K562 (cell line): ENCODE results near the gene GBF1. TPM values are rescaled to one million over a fixed set of nuclear protein-coding genes. Genes with fewer than 3 reads are reported as not detected.

Source experiments
- ATAC-seq: fragments of 200-7000 bp; cut with Tn5 transposase; 3 replicates; pipeline ENCODE4 v1.9.1; 2020; ENCODE audit warnings: moderate library complexity
- BruUV-seq: library from RNA; stranded (reverse); fragments of 400-500 nt; replicated peaks from 2 replicates; lab custom pipeline; 2021; lab: Mats Ljungman, UMichigan
- CTCF ChIA-PET: fragments of 300-600 bp; formaldehyde crosslinking; extraction: SDS; loops from one replicate; lab custom pipeline; 2021; ENCODE audit warnings: low intra/inter-chr PET ratio; lab: Yijun Ruan, JAX
- POLR2A ChIA-PET: fragments of 300-600, 350-650 bp; sonication (Branson Sonifier 250); formaldehyde crosslinking; extraction: SDS; loops from one replicate; lab custom pipeline; 2021; ENCODE audit warnings: antibody characterized with exemption, inconsistent platforms; lab: Yijun Ruan, JAX
- DNase-seq, 4 experiments: peaks; one replicate each; pipeline versions ENCODE4 v3.0.0 to v3.0.0-alpha.2; 2011 to 2018; ENCODE audit warnings: low spot score in 3 of 4, mixed read lengths in 3 of 4; ENCODE audit errors: extremely low read depth in 1 of 4
- FAIRE-seq: peaks from 2 replicates; lab custom pipeline; 2011; peaks lifted over from hg19 to GRCh38; lab: Jason Lieb, UNC
- H2AFZ ChIP-seq: 2 replicates; pipeline ENCODE4 v1.6.0; 2011; ENCODE audit warnings: low read depth, low read length, control low read depth, inconsistent platforms
- H3K27ac ChIP-seq: fragments of 200-600 bp; 3 replicates; pipeline ENCODE4 v1.8.0; 2011; ENCODE audit warnings: low read depth, mild to moderate bottlenecking, control low read depth, inconsistent platforms, low read length, moderate library complexity, mixed read lengths; ENCODE audit errors: extremely low read depth
- H3K27me3 ChIP-seq, 2 experiments: fragments of 300-600 bp in 1 of 2; 2 replicates in 1 of 2; 3 replicates in 1 of 2; pipeline versions ENCODE4 v1.6.0 to v1.8.0; 2011; ENCODE audit warnings: inconsistent platforms in 2 of 2, low read length in 2 of 2, mild to moderate bottlenecking in 1 of 2, mixed read lengths in 1 of 2, moderate library complexity in 1 of 2; ENCODE audit not compliant: control insufficient read depth in 2 of 2, insufficient read depth in 2 of 2
- H3K36me3 ChIP-seq: fragments of 300-600 bp; 3 replicates; pipeline ENCODE4 v1.8.0; 2011; ENCODE audit warnings: mild to moderate bottlenecking, low read length, inconsistent platforms; ENCODE audit not compliant: control insufficient read depth, insufficient read depth
- H3K4me1 ChIP-seq, 2 experiments: fragments of 200-600 bp in 1 of 2; replicated peaks in 1 of 2; 2 replicates in 1 of 2; 3 replicates in 1 of 2; pipeline versions ENCODE4 v1.5.1 to v1.8.0; 2011; ENCODE audit warnings: inconsistent platforms in 2 of 2, low read length in 2 of 2, mild to moderate bottlenecking in 1 of 2, mixed read lengths in 1 of 2, moderate library complexity in 1 of 2; ENCODE audit not compliant: control insufficient read depth in 2 of 2, insufficient read depth in 2 of 2
- H3K4me2 ChIP-seq: 2 replicates; pipeline ENCODE4 v1.6.1; 2011; ENCODE audit warnings: low read length, control low read depth, inconsistent platforms, mixed read lengths; ENCODE audit not compliant: insufficient read depth
- H3K4me3 ChIP-seq: fragments of 200-600 bp; sonication (generic), shearing (Covaris generic); 2 replicates; pipeline ENCODE4 v1.5.1; 2016; ENCODE audit warnings: control low read depth, inconsistent platforms
- H3K79me2 ChIP-seq: fragments of 200-600 bp; 3 replicates; pipeline ENCODE4 v1.8.0; 2011; ENCODE audit warnings: low read length, inconsistent platforms; ENCODE audit not compliant: control insufficient read depth, insufficient read depth
- H3K9ac ChIP-seq, 2 experiments: 2 replicates each; pipeline versions ENCODE4 v1.6.0 to v1.6.1; 2011; ENCODE audit warnings: low read depth in 2 of 2, low read length in 2 of 2, control low read depth in 1 of 2, inconsistent platforms in 1 of 2, mild to moderate bottlenecking in 1 of 2, mixed read lengths in 1 of 2; ENCODE audit not compliant: insufficient read depth in 1 of 2
- H3K9me1 ChIP-seq: one replicate; pipeline ENCODE4 v1.6.0; 2011; ENCODE audit warnings: inconsistent platforms, mild to moderate bottlenecking, low read length, moderate library complexity; ENCODE audit not compliant: control insufficient read depth, insufficient read depth
- H3K9me3 ChIP-seq: replicated peaks from 2 replicates; pipeline ENCODE4 v1.5.1; 2011; ENCODE audit warnings: low read depth, low read length, inconsistent platforms; ENCODE audit not compliant: control insufficient read depth, insufficient read depth
- H4K20me1 ChIP-seq: replicated peaks from 2 replicates; pipeline ENCODE4 v1.6.1; 2011; ENCODE audit warnings: low read length, inconsistent platforms, mixed read lengths; ENCODE audit not compliant: control insufficient read depth, insufficient read depth
- CXXC5 ChIP-seq: fragments of 250-450 bp; sonication (Bioruptor Pico); IDR thresholded peaks from 2 replicates; pipeline ENCODE4 v1.8.0; 2022; ENCODE audit warnings: inconsistent platforms, mild to moderate bottlenecking, moderate library complexity
- MAFK ChIP-seq: IDR thresholded peaks from 2 replicates; pipeline ENCODE4 v1.6.1; 2011; ENCODE audit warnings: low read length, improper control_type of control experiment
- MCM5 ChIP-seq: fragments of 450-650 bp; IDR thresholded peaks from 2 replicates; pipeline ENCODE4 v1.6.1; 2016; ENCODE audit warnings: low read depth
- MYBL2 ChIP-seq, 2 experiments: fragments of 450-650 bp in 1 of 2; sonication (generic) in 1 of 2; formaldehyde crosslinking in 1 of 2; IDR thresholded peaks; 2 replicates each; pipeline versions ENCODE4 v1.6.1 to v1.8.1; 2017 to 2022; ENCODE audit warnings: borderline replicate concordance in 1 of 2, inconsistent platforms in 1 of 2, low read depth in 1 of 2, mild to moderate bottlenecking in 1 of 2, missing genetic modification reagents in 1 of 2, moderate library complexity in 1 of 2
- NCOR1 ChIP-seq: fragments of 450-650 bp; IDR thresholded peaks from 2 replicates; pipeline ENCODE4 v1.6.1; 2016; ENCODE audit warnings: mild to moderate bottlenecking, moderate library complexity
- PRMT5 ChIP-seq: sonication (generic); formaldehyde crosslinking; IDR thresholded peaks from 2 replicates; pipeline ENCODE4 v1.5.0; 2020; ENCODE audit warnings: missing genetic modification reagents
- SP1 ChIP-seq: sonication (generic); formaldehyde crosslinking; IDR thresholded peaks from 2 replicates; pipeline ENCODE4 v1.8.1; 2022; ENCODE audit warnings: mild to moderate bottlenecking, missing genetic modification reagents
- ZBTB8A ChIP-seq: fragments of 450-650 bp; IDR thresholded peaks from 2 replicates; pipeline ENCODE4 v1.6.1; 2018; ENCODE audit warnings: mild to moderate bottlenecking, moderate library complexity; ENCODE audit not compliant: partially characterized antibody
- ZNF165 ChIP-seq: fragments of 250-450 bp; sonication (Bioruptor Pico); IDR thresholded peaks from 2 replicates; pipeline ENCODE4 v1.4.0; 2020; ENCODE audit warnings: borderline replicate concordance
- in situ Hi-C: fragments of 300-500 bp; cut with MboI; formaldehyde crosslinking; loops from 4 replicates; pipeline ENCODE4 v1.15.0; 2018; ENCODE audit warnings: inconsistent platforms, mixed read lengths
- intact Hi-C: fragments of 100-400 bp; cut with micrococcal nuclease; formaldehyde crosslinking; loops from 2 replicates; pipeline ENCODE4 v1.14.2; 2022
- polyA plus RNA-seq, 8 experiments: library from polyadenylated mRNA; depleted of rRNA in 4 of 8; stranded (reverse) in 5 of 8; unstranded in 3 of 8; fragments of >200 nt; fragmentation: Nextera tagmentation in 2 of 8; fragmentation: Illumina TruSeq in 1 of 8; extraction: Ambion mirVana in 2 of 8; extraction: Trizol in 1 of 8; gene quantifications; 2 replicates each; pipeline versions ENCODE4 v1.2.1 to v1.2.3, GENCODE V29; 2011 to 2014; ENCODE audit warnings: inconsistent platforms in 1 of 8, missing spikeins in 1 of 8
- total RNA-seq, 7 experiments: library from RNA; depleted of rRNA in 6 of 7; stranded (reverse); fragments of >200 nt in 6 of 7; fragmentation: Illumina TruSeq in 2 of 7; extraction: Trizol in 2 of 7; gene quantifications; 2 replicates each; pipeline versions ENCODE4 v1.2.1 to v1.2.3, GENCODE V29; 2011 to 2021; ENCODE audit warnings: low replicate concordance in 1 of 7
- TF ChIP-seq, protein P1 (sequence below): fragments of 250-450 bp; sonication (Bioruptor Pico); IDR thresholded peaks from 2 replicates; pipeline ENCODE4 v1.4.0; 2020; ENCODE audit warnings: mild to moderate bottlenecking
- TF ChIP-seq, protein P2 (sequence below): fragments of 250-450 bp; sonication (Bioruptor Pico); IDR thresholded peaks from 2 replicates; pipeline ENCODE4 v1.5.0; 2020; ENCODE audit warnings: mild to moderate bottlenecking
- TF ChIP-seq, protein P3 (sequence below): fragments of 200-800 bp; sonication (Bioruptor generic); IDR thresholded peaks from 2 replicates; pipeline ENCODE4 v1.6.1; 2016; ENCODE audit warnings: missing genetic modification characterization, missing compliant biosample characterization
- TF ChIP-seq, protein P4 (sequence below): fragments of 450-650 bp; formaldehyde crosslinking; IDR thresholded peaks from 2 replicates; pipeline ENCODE4 v1.4.0; 2020; ENCODE audit warnings: mild to moderate bottlenecking, moderate library complexity

GBF1 gene
- total and polyA plus RNA-seq, 9 of the 15 experiments (the other 6 are each of a cell fraction or from before 2014, with no cell fraction given) = 0.69 to 28.0 (median 10.3) TPM

DNA sequence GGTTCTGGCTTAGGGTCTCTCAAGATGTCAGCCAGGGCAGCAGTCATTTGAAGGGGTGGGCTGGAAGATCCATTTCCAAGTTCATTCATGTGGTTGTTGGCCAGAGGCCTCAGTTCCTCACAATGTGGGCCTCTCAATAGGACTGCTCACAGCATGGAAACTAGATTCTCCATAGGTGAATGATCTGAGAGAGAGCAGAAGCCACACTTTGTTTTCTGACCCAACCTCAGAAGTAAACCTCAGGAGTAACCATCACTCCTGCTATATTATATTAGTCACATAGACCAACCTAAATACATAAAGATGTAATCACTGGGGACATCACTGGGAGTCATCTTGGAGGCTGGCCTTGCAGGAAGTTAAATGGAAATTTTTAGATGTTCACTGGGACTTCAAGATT, 42.2 kb downstream of the GBF1 start:
- ChIA-PET POLR2A (no interaction called here), CTCF (no interaction called here)
- H3K4me2 ChIP-seq = no peak overlapping the region
- ATAC-seq = no peak
- no peaks in the 10 kb centered on the region for H3K9me3 ChIP-seq
- no peak for FAIRE-seq
- H4K20me1 ChIP-seq = no peaks in the 10 kb centered on the region; the same call in 1 of the 2 replicates
- no peaks in the 10 kb centered on the region for H3K9me1 ChIP-seq
- no peak overlapping the region for H3K4me3 ChIP-seq
- H3K27me3 ChIP-seq = no peaks in the 10 kb centered on the region
- no peak overlapping the region for H3K9ac ChIP-seq
- intact Hi-C loops = no loop called here
- no peak overlapping the region for H2AFZ ChIP-seq
- peaks cover 20% of the 10 kb centered on the region for H3K36me3 ChIP-seq
- in situ Hi-C loops = no loop called here
- DNase-seq = no peak
- BruUV-seq = no TSS peak
- H3K79me2 ChIP-seq = peaks cover 62% of the 10 kb centered on the region
- no peak overlapping the region for H3K27ac ChIP-seq
- H3K4me1 ChIP-seq = peaks cover 0 to 17% of the 10 kb centered on the region in 2 experiments; a peak in 3 of 5 replicates
- TF ChIP-seq PRMT5 (CRISPR knock-in tag) = no peak
- no peak for TF ChIP-seq ZNF165 (CRISPR knock-in tag)
- TF ChIP-seq, protein P1, sequence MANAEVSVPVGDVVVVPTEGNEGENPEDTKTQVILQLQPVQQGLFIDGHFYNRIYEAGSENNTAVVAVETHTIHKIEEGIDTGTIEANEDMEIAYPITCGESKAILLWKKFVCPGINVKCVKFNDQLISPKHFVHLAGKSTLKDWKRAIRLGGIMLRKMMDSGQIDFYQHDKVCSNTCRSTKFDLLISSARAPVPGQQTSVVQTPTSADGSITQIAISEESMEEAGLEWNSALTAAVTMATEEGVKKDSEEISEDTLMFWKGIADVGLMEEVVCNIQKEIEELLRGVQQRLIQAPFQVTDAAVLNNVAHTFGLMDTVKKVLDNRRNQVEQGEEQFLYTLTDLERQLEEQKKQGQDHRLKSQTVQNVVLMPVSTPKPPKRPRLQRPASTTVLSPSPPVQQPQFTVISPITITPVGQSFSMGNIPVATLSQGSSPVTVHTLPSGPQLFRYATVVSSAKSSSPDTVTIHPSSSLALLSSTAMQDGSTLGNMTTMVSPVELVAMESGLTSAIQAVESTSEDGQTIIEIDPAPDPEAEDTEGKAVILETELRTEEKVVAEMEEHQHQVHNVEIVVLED (CRISPR knock-in tag) = no peak
- no peak for TF ChIP-seq MYBL2 (IDR thresholded peaks at IDR 0.05; ENCODE audit: low read depth)
- no peak for TF ChIP-seq MYBL2 (CRISPR knock-in tag; IDR thresholded peaks at IDR 0.05; ENCODE audit: borderline replicate concordance)
- TF ChIP-seq, protein P2, sequence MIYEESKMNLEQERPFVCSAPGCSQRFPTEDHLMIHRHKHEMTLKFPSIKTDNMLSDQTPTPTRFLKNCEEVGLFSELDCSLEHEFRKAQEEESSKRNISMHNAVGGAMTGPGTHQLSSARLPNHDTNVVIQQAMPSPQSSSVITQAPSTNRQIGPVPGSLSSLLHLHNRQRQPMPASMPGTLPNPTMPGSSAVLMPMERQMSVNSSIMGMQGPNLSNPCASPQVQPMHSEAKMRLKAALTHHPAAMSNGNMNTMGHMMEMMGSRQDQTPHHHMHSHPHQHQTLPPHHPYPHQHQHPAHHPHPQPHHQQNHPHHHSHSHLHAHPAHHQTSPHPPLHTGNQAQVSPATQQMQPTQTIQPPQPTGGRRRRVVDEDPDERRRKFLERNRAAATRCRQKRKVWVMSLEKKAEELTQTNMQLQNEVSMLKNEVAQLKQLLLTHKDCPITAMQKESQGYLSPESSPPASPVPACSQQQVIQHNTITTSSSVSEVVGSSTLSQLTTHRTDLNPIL (CRISPR knock-in tag) = no peak
- no peak for TF ChIP-seq NCOR1
- TF ChIP-seq MAFK = no peak
- TF ChIP-seq SP1 (CRISPR knock-in tag) = no peak
- TF ChIP-seq ZBTB8A = no peak
- TF ChIP-seq, protein P3, sequence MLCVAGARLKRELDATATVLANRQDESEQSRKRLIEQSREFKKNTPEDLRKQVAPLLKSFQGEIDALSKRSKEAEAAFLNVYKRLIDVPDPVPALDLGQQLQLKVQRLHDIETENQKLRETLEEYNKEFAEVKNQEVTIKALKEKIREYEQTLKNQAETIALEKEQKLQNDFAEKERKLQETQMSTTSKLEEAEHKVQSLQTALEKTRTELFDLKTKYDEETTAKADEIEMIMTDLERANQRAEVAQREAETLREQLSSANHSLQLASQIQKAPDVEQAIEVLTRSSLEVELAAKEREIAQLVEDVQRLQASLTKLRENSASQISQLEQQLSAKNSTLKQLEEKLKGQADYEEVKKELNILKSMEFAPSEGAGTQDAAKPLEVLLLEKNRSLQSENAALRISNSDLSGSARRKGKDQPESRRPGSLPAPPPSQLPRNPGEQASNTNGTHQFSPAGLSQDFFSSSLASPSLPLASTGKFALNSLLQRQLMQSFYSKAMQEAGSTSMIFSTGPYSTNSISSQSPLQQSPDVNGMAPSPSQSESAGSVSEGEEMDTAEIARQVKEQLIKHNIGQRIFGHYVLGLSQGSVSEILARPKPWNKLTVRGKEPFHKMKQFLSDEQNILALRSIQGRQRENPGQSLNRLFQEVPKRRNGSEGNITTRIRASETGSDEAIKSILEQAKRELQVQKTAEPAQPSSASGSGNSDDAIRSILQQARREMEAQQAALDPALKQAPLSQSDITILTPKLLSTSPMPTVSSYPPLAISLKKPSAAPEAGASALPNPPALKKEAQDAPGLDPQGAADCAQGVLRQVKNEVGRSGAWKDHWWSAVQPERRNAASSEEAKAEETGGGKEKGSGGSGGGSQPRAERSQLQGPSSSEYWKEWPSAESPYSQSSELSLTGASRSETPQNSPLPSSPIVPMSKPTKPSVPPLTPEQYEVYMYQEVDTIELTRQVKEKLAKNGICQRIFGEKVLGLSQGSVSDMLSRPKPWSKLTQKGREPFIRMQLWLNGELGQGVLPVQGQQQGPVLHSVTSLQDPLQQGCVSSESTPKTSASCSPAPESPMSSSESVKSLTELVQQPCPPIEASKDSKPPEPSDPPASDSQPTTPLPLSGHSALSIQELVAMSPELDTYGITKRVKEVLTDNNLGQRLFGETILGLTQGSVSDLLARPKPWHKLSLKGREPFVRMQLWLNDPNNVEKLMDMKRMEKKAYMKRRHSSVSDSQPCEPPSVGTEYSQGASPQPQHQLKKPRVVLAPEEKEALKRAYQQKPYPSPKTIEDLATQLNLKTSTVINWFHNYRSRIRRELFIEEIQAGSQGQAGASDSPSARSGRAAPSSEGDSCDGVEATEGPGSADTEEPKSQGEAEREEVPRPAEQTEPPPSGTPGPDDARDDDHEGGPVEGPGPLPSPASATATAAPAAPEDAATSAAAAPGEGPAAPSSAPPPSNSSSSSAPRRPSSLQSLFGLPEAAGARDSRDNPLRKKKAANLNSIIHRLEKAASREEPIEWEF (CRISPR knock-in tag) = no peak
- no peak for TF ChIP-seq MCM5
- no peak for TF ChIP-seq CXXC5
- TF ChIP-seq, protein P4, sequence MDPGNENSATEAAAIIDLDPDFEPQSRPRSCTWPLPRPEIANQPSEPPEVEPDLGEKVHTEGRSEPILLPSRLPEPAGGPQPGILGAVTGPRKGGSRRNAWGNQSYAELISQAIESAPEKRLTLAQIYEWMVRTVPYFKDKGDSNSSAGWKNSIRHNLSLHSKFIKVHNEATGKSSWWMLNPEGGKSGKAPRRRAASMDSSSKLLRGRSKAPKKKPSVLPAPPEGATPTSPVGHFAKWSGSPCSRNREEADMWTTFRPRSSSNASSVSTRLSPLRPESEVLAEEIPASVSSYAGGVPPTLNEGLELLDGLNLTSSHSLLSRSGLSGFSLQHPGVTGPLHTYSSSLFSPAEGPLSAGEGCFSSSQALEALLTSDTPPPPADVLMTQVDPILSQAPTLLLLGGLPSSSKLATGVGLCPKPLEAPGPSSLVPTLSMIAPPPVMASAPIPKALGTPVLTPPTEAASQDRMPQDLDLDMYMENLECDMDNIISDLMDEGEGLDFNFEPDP (CRISPR knock-in tag) = no peak
